ENCODE results near the gene MDC1. TPM values are rescaled to one million over a fixed set of nuclear protein-coding genes. Genes with fewer than 3 reads are reported as not detected.
A peak's percentile ranks its signal among the peaks of the same experiment; 100 is the strongest.

Gene MDC1
- total and polyA plus RNA-seq, 2 of the 13 experiments (the other 11 are each of a cell fraction or from before 2014, with no cell fraction given): 8.4 to 14.0 TPM

DNA sequence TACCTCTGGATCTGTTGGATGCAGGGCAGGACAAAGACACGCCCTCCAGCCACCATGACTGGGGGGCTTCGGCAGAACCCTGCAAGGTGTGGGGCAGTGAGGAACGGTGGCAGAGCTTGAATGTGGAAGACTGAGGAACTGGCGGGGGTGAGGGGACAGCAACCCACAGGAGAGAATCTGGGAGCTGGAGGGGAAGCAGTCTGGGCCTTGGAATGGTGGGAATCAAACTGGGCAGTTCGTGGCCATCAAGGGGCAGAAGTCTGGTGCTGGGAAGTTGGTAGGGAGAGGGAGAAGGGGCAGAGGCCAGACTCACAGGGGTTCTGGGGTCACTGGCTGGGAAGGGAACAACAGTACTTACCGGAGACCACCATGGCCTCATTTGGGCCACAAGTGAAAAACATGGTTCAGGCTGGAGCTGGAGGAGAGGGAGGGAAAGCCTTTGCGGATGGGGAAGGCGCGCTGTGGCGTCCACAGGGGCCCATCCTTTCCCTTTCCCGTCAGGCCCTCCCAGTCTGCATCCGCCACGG is 24.8 kb upstream of the MDC1 start (continued):
- TF ChIP-seq ZNF564 (CRISPR knock-in tag; IDR thresholded peaks at IDR 0.05) (no peak), ZNF446 (CRISPR knock-in tag; IDR thresholded peaks at IDR 0.05) (no peak), ZBTB1 (CRISPR knock-in tag; IDR thresholded peaks at IDR 0.05; ENCODE audit: borderline replicate concordance) (no peak), KLF16 (CRISPR knock-in tag; IDR thresholded peaks at IDR 0.05) (no peak), HBP1 (CRISPR knock-in tag; IDR thresholded peaks at IDR 0.05; ENCODE audit: low read depth) (no peak), FUBP1 (CRISPR knock-in tag; IDR thresholded peaks at IDR 0.05; ENCODE audit: borderline replicate concordance) (peak; percentile 51; the same call in 1 of the 2 replicates), SRSF4 (IDR thresholded peaks at IDR 0.05; ENCODE audit: low read depth, low read length, poor library complexity, severe bottlenecking) (no peak), TBP (CRISPR knock-in tag; IDR thresholded peaks at IDR 0.05) (peak; percentile 76), MEIS1 (CRISPR knock-in tag; IDR thresholded peaks at IDR 0.05; ENCODE audit: borderline replicate concordance) (no peak), ZFAT (CRISPR knock-in tag; conservative IDR thresholded peaks at IDR 0.05) (no peak), MXD4 (CRISPR knock-in tag; IDR thresholded peaks at IDR 0.05) (no peak), ZNF124 (CRISPR knock-in tag; IDR thresholded peaks at IDR 0.05) (0 out of 2 replicates have a peak, but pooled peaks have one; percentile 15), ZNF180 (CRISPR knock-in tag; IDR thresholded peaks at IDR 0.05; ENCODE audit: borderline replicate concordance, low read depth) (peak; percentile 83; the same call in 1 of the 2 replicates), ZNF549 (CRISPR knock-in tag; IDR thresholded peaks at IDR 0.05) (no peak; the same call in 1 of the 2 replicates), ZNF577 (CRISPR knock-in tag; IDR thresholded peaks at IDR 0.05; ENCODE audit: borderline replicate concordance, low read depth) (no peak), HNRNPL (IDR thresholded peaks at IDR 0.05; ENCODE audit: low read depth, low read length) (peak; percentile 34; the same call in 1 of the 2 replicates), MIER2 (CRISPR knock-in tag; IDR thresholded peaks at IDR 0.05) (no peak), ZNF337 (CRISPR knock-in tag; IDR thresholded peaks at IDR 0.05; ENCODE audit: borderline replicate concordance, low read depth) (no peak), ZNF484 (CRISPR knock-in tag; IDR thresholded peaks at IDR 0.05; ENCODE audit: borderline replicate concordance, low read depth) (no peak), FOXJ3 (CRISPR knock-in tag; IDR thresholded peaks at IDR 0.05; ENCODE audit: borderline replicate concordance) (peak; percentile 17; the same call in 1 of the 2 replicates), SMYD3 (CRISPR knock-in tag; IDR thresholded peaks at IDR 0.05) (0 out of 2 replicates have a peak, but pooled peaks have one; percentile 7), HNF4G (IDR thresholded peaks at IDR 0.05; ENCODE audit: borderline replicate concordance, low read depth, low read length) (0 out of 2 replicates have a peak, but pooled peaks have one; percentile 20), HNF4G (CRISPR knock-in tag; IDR thresholded peaks at IDR 0.05; ENCODE audit: borderline replicate concordance, low read depth) (no peak), HOXD1 (CRISPR knock-in tag; IDR thresholded peaks at IDR 0.05) (peak; percentile 72), MEF2D (CRISPR knock-in tag; IDR thresholded peaks at IDR 0.05) (0 out of 2 replicates have a peak, but pooled peaks have one; percentile 53), TOPORS (CRISPR knock-in tag; IDR thresholded peaks at IDR 0.05) (peak; percentile 14)
- TF ChIP-seq, protein P1, sequence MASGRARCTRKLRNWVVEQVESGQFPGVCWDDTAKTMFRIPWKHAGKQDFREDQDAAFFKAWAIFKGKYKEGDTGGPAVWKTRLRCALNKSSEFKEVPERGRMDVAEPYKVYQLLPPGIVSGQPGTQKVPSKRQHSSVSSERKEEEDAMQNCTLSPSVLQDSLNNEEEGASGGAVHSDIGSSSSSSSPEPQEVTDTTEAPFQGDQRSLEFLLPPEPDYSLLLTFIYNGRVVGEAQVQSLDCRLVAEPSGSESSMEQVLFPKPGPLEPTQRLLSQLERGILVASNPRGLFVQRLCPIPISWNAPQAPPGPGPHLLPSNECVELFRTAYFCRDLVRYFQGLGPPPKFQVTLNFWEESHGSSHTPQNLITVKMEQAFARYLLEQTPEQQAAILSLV (CRISPR knock-in tag; IDR thresholded peaks at IDR 0.05; ENCODE audit: borderline replicate concordance): no peak

Data from HepG2 (cell line).